Measurements from ENCODE around the gene TSKU. TPM values are rescaled to one million over a fixed set of nuclear protein-coding genes. Genes with fewer than 3 reads are reported as not detected.

The TSKU gene
- total RNA-seq, 1 donor from 2014 or later: 57.9 TPM

DNA sequence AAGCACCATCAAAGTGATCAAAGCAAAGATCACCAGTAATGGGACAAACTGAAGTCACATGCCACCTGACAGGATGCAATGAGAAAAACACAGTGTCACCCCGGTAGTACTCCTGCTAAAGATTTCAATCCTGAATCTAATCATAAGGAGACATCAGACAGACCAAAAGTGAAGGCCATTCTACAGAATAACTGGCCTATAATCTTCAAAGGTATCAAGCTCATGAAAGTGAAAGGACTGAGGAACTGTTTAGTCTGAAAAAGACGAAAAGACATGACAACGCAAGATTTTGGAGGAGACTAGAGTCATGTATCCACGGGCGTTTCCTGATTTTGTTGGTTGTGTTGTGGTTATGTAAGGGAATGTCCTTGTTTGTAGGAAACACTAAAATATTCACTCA is 42.4 kb upstream of the TSKU start:
- no peaks in the 10 kb centered on the region for H3K4me1 ChIP-seq (ENCODE audit: insufficient read depth, low read length)
- Mint-ChIP-seq H3K4me1 (ENCODE audit: low read depth, unreplicated experiment) (no peaks in the 10 kb centered on the region), H3K36me3 (ENCODE audit: low read depth, unreplicated experiment) (no peaks in the 10 kb centered on the region), H3K9me3 (ENCODE audit: unreplicated experiment) (no peaks in the 10 kb centered on the region), H3K27ac (ENCODE audit: unreplicated experiment) (no peak overlapping the region), H3K27me3 (ENCODE audit: low read depth, unreplicated experiment) (peaks cover 48% of the 10 kb centered on the region), H3K4me3 (ENCODE audit: unreplicated experiment) (no peak overlapping the region)
- H3K4me2 ChIP-seq (ENCODE audit: low read length): no peak overlapping the region
- peaks cover 12% of the 10 kb centered on the region for H3K27me3 ChIP-seq (ENCODE audit: insufficient read depth, low read length)
- H2AFZ ChIP-seq (ENCODE audit: low read depth, low read length): no peak overlapping the region
- no peak overlapping the region for H3K27ac ChIP-seq (ENCODE audit: low read depth, low read length)
- TF ChIP-seq, protein P1, sequence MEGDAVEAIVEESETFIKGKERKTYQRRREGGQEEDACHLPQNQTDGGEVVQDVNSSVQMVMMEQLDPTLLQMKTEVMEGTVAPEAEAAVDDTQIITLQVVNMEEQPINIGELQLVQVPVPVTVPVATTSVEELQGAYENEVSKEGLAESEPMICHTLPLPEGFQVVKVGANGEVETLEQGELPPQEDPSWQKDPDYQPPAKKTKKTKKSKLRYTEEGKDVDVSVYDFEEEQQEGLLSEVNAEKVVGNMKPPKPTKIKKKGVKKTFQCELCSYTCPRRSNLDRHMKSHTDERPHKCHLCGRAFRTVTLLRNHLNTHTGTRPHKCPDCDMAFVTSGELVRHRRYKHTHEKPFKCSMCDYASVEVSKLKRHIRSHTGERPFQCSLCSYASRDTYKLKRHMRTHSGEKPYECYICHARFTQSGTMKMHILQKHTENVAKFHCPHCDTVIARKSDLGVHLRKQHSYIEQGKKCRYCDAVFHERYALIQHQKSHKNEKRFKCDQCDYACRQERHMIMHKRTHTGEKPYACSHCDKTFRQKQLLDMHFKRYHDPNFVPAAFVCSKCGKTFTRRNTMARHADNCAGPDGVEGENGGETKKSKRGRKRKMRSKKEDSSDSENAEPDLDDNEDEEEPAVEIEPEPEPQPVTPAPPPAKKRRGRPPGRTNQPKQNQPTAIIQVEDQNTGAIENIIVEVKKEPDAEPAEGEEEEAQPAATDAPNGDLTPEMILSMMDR (IDR thresholded peaks at IDR 0.05; ENCODE audit: insufficient read depth, low read depth, low read length): no peak
- TF ChIP-seq EZH2 (IDR thresholded peaks at IDR 0.05; ENCODE audit: insufficient read depth, low read length): no peak
- H3K9ac ChIP-seq (ENCODE audit: low read length): no peak overlapping the region
- H3K36me3 ChIP-seq (ENCODE audit: insufficient read depth, low read length): no peaks in the 10 kb centered on the region
- DNase-seq (ENCODE audit: low read depth) (no peak), FAIRE-seq (no peak)
- no peaks in the 10 kb centered on the region for H3K9me3 ChIP-seq (ENCODE audit: insufficient read depth, low read depth, low read length)
- H3K4me3 ChIP-seq (ENCODE audit: insufficient read depth, low read depth, low read length): no peak overlapping the region
- H4K20me1 ChIP-seq (ENCODE audit: insufficient read depth, low read length): no peaks in the 10 kb centered on the region
- H3K79me2 ChIP-seq (ENCODE audit: insufficient read depth, low read length): no peaks in the 10 kb centered on the region

DNA sequence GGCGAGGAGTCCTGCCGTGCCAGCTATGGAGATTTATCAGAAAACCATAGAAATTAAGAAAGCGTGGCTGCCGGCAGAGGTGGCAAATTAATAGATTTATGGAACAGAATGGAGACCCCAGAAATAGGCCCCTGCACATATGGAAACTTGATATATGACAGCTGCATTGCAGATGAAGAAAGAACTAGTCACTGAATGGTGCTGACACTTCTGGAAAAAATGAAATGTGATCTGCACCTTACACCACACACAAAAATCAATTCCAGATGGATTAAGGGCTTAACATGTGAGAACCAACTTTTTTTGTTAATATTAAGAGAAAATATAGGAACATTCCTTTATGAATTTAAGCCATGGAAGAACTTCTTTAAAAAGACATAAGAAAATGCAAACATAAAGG is 40.3 kb upstream of the TSKU start:
- no peaks in the 10 kb centered on the region for H3K9me3 Mint-ChIP-seq (ENCODE audit: unreplicated experiment)
- no peak overlapping the region for H2AFZ ChIP-seq (ENCODE audit: low read depth, low read length)
- H3K27me3 Mint-ChIP-seq (ENCODE audit: low read depth, unreplicated experiment): peaks cover 41% of the 10 kb centered on the region
- H3K4me3 Mint-ChIP-seq (ENCODE audit: unreplicated experiment): no peak overlapping the region
- no peaks in the 10 kb centered on the region for H3K36me3 ChIP-seq (ENCODE audit: insufficient read depth, low read length)
- no peak overlapping the region for H3K27ac Mint-ChIP-seq (ENCODE audit: unreplicated experiment)
- no peaks in the 10 kb centered on the region for H3K4me1 Mint-ChIP-seq (ENCODE audit: low read depth, unreplicated experiment)
- peaks cover 10% of the 10 kb centered on the region for H3K27me3 ChIP-seq (ENCODE audit: insufficient read depth, low read length)
- H3K9ac ChIP-seq (ENCODE audit: low read length): no peak overlapping the region
- no peaks in the 10 kb centered on the region for H4K20me1 ChIP-seq (ENCODE audit: insufficient read depth, low read length)
- no peak overlapping the region for H3K27ac ChIP-seq (ENCODE audit: low read depth, low read length)
- no peaks in the 10 kb centered on the region for H3K79me2 ChIP-seq (ENCODE audit: insufficient read depth, low read length)
- FAIRE-seq (no peak), DNase-seq (ENCODE audit: low read depth) (no peak)
- no peaks in the 10 kb centered on the region for H3K4me1 ChIP-seq (ENCODE audit: insufficient read depth, low read length)
- no peak overlapping the region for H3K4me3 ChIP-seq (ENCODE audit: insufficient read depth, low read depth, low read length)
- no peaks in the 10 kb centered on the region for H3K9me3 ChIP-seq (ENCODE audit: insufficient read depth, low read depth, low read length)
- TF ChIP-seq, protein P1 (IDR thresholded peaks at IDR 0.05; ENCODE audit: insufficient read depth, low read depth, low read length): no peak
- TF ChIP-seq EZH2 (IDR thresholded peaks at IDR 0.05; ENCODE audit: insufficient read depth, low read length): no peak
- no peaks in the 10 kb centered on the region for H3K36me3 Mint-ChIP-seq (ENCODE audit: low read depth, unreplicated experiment)
- no peak overlapping the region for H3K4me2 ChIP-seq (ENCODE audit: low read length)

DNA sequence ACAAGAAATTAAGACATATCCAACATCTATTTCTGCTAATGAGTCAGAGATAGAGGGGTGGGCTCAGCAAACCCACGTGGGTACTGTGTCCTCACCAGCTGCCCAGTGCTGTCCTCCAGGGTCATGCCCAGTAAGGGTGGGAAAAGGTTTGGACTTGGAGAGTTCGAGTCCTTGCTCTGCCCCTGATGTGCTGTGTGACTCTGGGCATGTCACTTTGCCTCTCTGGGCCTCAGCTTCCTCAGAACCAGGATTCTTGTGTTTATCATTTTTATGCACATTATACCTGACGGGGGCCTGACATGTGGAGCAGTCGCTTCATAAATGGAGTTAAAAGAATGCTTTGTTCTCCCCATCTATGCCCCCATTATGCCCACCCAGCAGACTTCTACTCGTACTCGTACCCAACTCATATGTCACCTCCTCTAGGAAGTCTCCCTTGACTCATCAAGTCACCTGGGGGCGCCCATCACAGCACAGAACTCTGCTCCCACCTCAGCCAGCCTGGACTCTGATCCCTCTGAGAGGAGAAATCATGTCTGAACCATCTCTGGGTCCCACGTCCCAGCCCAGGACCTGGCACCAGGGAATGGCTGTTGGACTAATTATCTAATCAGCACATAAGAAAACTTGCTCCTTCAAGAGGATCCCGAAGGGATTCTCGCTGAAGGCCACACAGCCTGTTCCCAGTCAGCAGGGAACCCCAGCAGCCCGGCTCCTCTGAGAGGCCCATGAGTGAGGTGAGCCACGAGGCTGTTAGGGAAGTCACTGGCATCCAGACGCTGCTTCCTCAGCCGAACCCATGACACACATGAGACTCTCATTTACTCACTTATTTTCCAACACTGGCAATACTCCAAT is 38.7 kb upstream of the TSKU start:
- H2AFZ ChIP-seq (ENCODE audit: low read depth, low read length): no peak overlapping the region
- DNase-seq (ENCODE audit: low read depth) (no peak), FAIRE-seq (no peak)
- no peak overlapping the region for H3K4me3 ChIP-seq (ENCODE audit: insufficient read depth, low read depth, low read length)
- H3K9me3 ChIP-seq (ENCODE audit: insufficient read depth, low read depth, low read length): no peaks in the 10 kb centered on the region
- no peaks in the 10 kb centered on the region for H3K4me1 ChIP-seq (ENCODE audit: insufficient read depth, low read length)
- H3K36me3 ChIP-seq (ENCODE audit: insufficient read depth, low read length): no peaks in the 10 kb centered on the region
- H3K4me2 ChIP-seq (ENCODE audit: low read length): no peak overlapping the region
- TF ChIP-seq, protein P1 (IDR thresholded peaks at IDR 0.05; ENCODE audit: insufficient read depth, low read depth, low read length): no peak
- TF ChIP-seq EZH2 (IDR thresholded peaks at IDR 0.05; ENCODE audit: insufficient read depth, low read length): no peak
- H3K27ac ChIP-seq (ENCODE audit: low read depth, low read length): no peak overlapping the region
- no peaks in the 10 kb centered on the region for H4K20me1 ChIP-seq (ENCODE audit: insufficient read depth, low read length)
- H3K9me3 Mint-ChIP-seq (ENCODE audit: unreplicated experiment): no peaks in the 10 kb centered on the region
- H3K36me3 Mint-ChIP-seq (ENCODE audit: low read depth, unreplicated experiment): no peaks in the 10 kb centered on the region
- no peaks in the 10 kb centered on the region for H3K79me2 ChIP-seq (ENCODE audit: insufficient read depth, low read length)
- peaks cover 36% of the 10 kb centered on the region for H3K27me3 Mint-ChIP-seq (ENCODE audit: low read depth, unreplicated experiment)
- no peak overlapping the region for H3K4me3 Mint-ChIP-seq (ENCODE audit: unreplicated experiment)
- no peak overlapping the region for H3K27ac Mint-ChIP-seq (ENCODE audit: unreplicated experiment)
- no peak overlapping the region for H3K9ac ChIP-seq (ENCODE audit: low read length)
- H3K27me3 ChIP-seq (ENCODE audit: insufficient read depth, low read length): no peaks in the 10 kb centered on the region
- no peaks in the 10 kb centered on the region for H3K4me1 Mint-ChIP-seq (ENCODE audit: low read depth, unreplicated experiment)
